HEK293 (cell line): ENCODE measurements around the gene TMEM98.

Experiments used
- CTCF ChIA-PET: fragments of 350-600 bp; formaldehyde crosslinking; extraction: SDS; loops from one replicate; lab custom pipeline; 2021; ENCODE audit warnings: antibody characterized with exemption; lab: Yijun Ruan, JAX
- POLR2A ChIA-PET: fragments of 300-600 bp; formaldehyde crosslinking; extraction: SDS; loops from one replicate; lab custom pipeline; 2020; ENCODE audit warnings: antibody characterized with exemption, inconsistent platforms; lab: Yijun Ruan, JAX
- H3K27ac ChIP-seq: fragments of 200-500 bp; sonication (Bioruptor generic); 2 replicates; pipeline ENCODE4 v1.5.1; 2014; ENCODE audit warnings: low read depth, low read length, control low read depth, inconsistent platforms; ENCODE audit errors: extremely low read depth
- H3K36me3 ChIP-seq, 2 experiments: fragments of 200-500 bp in 1 of 2; sonication (Bioruptor generic) in 1 of 2; 1 replicate in 1 of 2; 2 replicates in 1 of 2; pipeline ENCODE4 v1.5.1; 2014 to 2017; ENCODE audit warnings: inconsistent platforms in 2 of 2, low read length in 2 of 2; ENCODE audit not compliant: control insufficient read depth in 2 of 2, insufficient read depth in 1 of 2
- H3K4me1 ChIP-seq: fragments of 200-500 bp; sonication (Bioruptor generic); 2 replicates; pipeline ENCODE4 v1.5.1; 2014; ENCODE audit warnings: mild to moderate bottlenecking, low read length, inconsistent platforms; ENCODE audit not compliant: control insufficient read depth, insufficient read depth
- H3K4me3 ChIP-seq: 2 replicates; pipeline ENCODE4 v1.5.1; 2011; ENCODE audit warnings: low read depth, mild to moderate bottlenecking, control low read depth, low read length, moderate library complexity
- H3K9me3 ChIP-seq: fragments of 200-500 bp; sonication (Bioruptor generic); 2 replicates; pipeline ENCODE4 v1.5.1; 2014; ENCODE audit warnings: low read depth, low read length, inconsistent platforms; ENCODE audit not compliant: control insufficient read depth, insufficient read depth
- GLI4 ChIP-seq: fragments of 450-650 bp; formaldehyde crosslinking; IDR thresholded peaks from 2 replicates; pipeline ENCODE4 v1.5.1; 2016; ENCODE audit warnings: missing biosample characterization, missing genetic modification characterization
- HOXD13 ChIP-seq: sonication (generic); formaldehyde crosslinking; IDR thresholded peaks from 2 replicates; pipeline ENCODE4 v1.8.0; 2022; ENCODE audit warnings: missing genetic modification reagents, borderline replicate concordance
- KLF10 ChIP-seq: fragments of 450-650 bp; IDR thresholded peaks from 2 replicates; pipeline ENCODE4 v1.5.1; 2018; ENCODE audit warnings: missing biosample characterization, mild to moderate bottlenecking, missing genetic modification characterization
- KLF8 ChIP-seq: fragments of 450-650 bp; formaldehyde crosslinking; IDR thresholded peaks from 2 replicates; pipeline ENCODE4 v1.5.1; 2016; ENCODE audit warnings: missing biosample characterization, missing genetic modification characterization
- PRDM2 ChIP-seq: fragments of 450-650 bp; formaldehyde crosslinking; IDR thresholded peaks from 2 replicates; pipeline ENCODE4 v1.5.1; 2016; ENCODE audit warnings: missing biosample characterization, missing genetic modification characterization, borderline replicate concordance
- PRDM6 ChIP-seq: fragments of 450-650 bp; formaldehyde crosslinking; IDR thresholded peaks from 2 replicates; pipeline ENCODE4 v1.5.1; 2017; ENCODE audit warnings: missing biosample characterization, missing genetic modification characterization
- REST ChIP-seq: fragments of 450-650 bp; formaldehyde crosslinking; IDR thresholded peaks from 2 replicates; pipeline ENCODE4 v1.5.1; 2016; ENCODE audit warnings: missing biosample characterization, missing genetic modification characterization
- YY2 ChIP-seq: fragments of 450-650 bp; formaldehyde crosslinking; IDR thresholded peaks from 2 replicates; pipeline ENCODE4 v1.5.1; 2016; ENCODE audit warnings: missing biosample characterization, missing genetic modification characterization
- ZBTB44 ChIP-seq: fragments of 450-650 bp; IDR thresholded peaks from 2 replicates; pipeline ENCODE4 v1.5.1; 2018; ENCODE audit warnings: missing biosample characterization, mild to moderate bottlenecking, missing genetic modification characterization
- ZBTB48 ChIP-seq: fragments of 450-650 bp; formaldehyde crosslinking; IDR thresholded peaks from 2 replicates; pipeline ENCODE4 v1.5.1; 2016; ENCODE audit warnings: missing biosample characterization, missing genetic modification characterization
- ZNF133 ChIP-seq: fragments of 450-650 bp; formaldehyde crosslinking; IDR thresholded peaks from 2 replicates; pipeline ENCODE4 v1.5.1; 2016; ENCODE audit warnings: missing biosample characterization, missing genetic modification characterization
- ZNF138 ChIP-seq: fragments of 450-650 bp; formaldehyde crosslinking; IDR thresholded peaks from 2 replicates; pipeline ENCODE4 v1.5.1; 2016; ENCODE audit warnings: missing biosample characterization, missing genetic modification characterization, borderline replicate concordance
- ZNF16 ChIP-seq: fragments of 450-650 bp; formaldehyde crosslinking; IDR thresholded peaks from 2 replicates; pipeline ENCODE4 v1.5.1; 2016; ENCODE audit warnings: low read depth, missing biosample characterization, missing genetic modification characterization
- ZNF221 ChIP-seq: fragments of 450-650 bp; formaldehyde crosslinking; IDR thresholded peaks from 2 replicates; pipeline ENCODE4 v1.5.1; 2017; ENCODE audit warnings: missing biosample characterization, missing genetic modification characterization, borderline replicate concordance
- ZNF521 ChIP-seq: fragments of 450-650 bp; formaldehyde crosslinking; IDR thresholded peaks from 2 replicates; pipeline ENCODE4 v1.5.1; 2017; ENCODE audit warnings: missing biosample characterization, mild to moderate bottlenecking, missing genetic modification characterization
- ZNF792 ChIP-seq: fragments of 450-650 bp; formaldehyde crosslinking; IDR thresholded peaks from 2 replicates; pipeline ENCODE4 v1.5.1; 2016; ENCODE audit warnings: missing biosample characterization, missing genetic modification characterization
- ZNF843 ChIP-seq: fragments of 450-650 bp; formaldehyde crosslinking; IDR thresholded peaks from 2 replicates; pipeline ENCODE4 v1.5.1; 2016; ENCODE audit warnings: missing biosample characterization, missing genetic modification characterization

TMEM98 gene

GRCh38 chr17:32944248-32945020 is 16.5 kb downstream of the TMEM98 start:
- ChIA-PET POLR2A (interaction anchor here (0.6 kb wide), 1 partner anchor 481 kb away, joined by 3 read pairs; no protein-coding TSS in a partner anchor), CTCF (interaction anchor here (1.3 kb wide), 1 partner anchor 55 kb away, joined by 4 read pairs; no protein-coding TSS in a partner anchor)
- no peak overlapping the region for H3K4me3 ChIP-seq
- H3K9me3 ChIP-seq: no peaks in the 10 kb centered on the region
- H3K36me3 ChIP-seq: peaks cover 12 to 28% of the 10 kb centered on the region in 2 experiments
- H3K4me1 ChIP-seq: no peaks in the 10 kb centered on the region
- TF ChIP-seq ZNF843 (tag by site-specific recombination) (no peak), YY2 (tag by site-specific recombination) (no peak), PRDM2 (tag by site-specific recombination) (no peak), ZNF521 (tag by site-specific recombination) (no peak), ZNF133 (no peak), KLF10 (no peak), PRDM6 (tag by site-specific recombination) (no peak), GLI4 (no peak), REST (tag by site-specific recombination) (no peak), ZNF792 (tag by site-specific recombination) (no peak), KLF8 (tag by site-specific recombination) (no peak), ZNF138 (tag by site-specific recombination) (no peak), ZBTB48 (no peak), ZNF16 (tag by site-specific recombination) (no peak), HOXD13 (no peak), ZBTB44 (no peak), ZNF221 (tag by site-specific recombination) (no peak)
- H3K27ac ChIP-seq: no peak overlapping the region
